B cell (primary cell): Measurements from ENCODE around the gene ADAMTSL5.

ENCODE experiments used
- CTCF ChIP-seq: fragments of 200-600 bp; IDR thresholded peaks from one replicate; pipeline ENCODE4 v1.8.0; 2022; ENCODE audit warnings: antibody characterized with exemption, mild to moderate bottlenecking
- EZH2 ChIP-seq: IDR thresholded peaks from 2 replicates; pipeline ENCODE4 v1.6.1; 2012; ENCODE audit warnings: borderline replicate concordance, low read depth, mild to moderate bottlenecking, moderate library complexity, low read length; ENCODE audit not compliant: insufficient read depth, poor library complexity, severe bottlenecking

DNA sequence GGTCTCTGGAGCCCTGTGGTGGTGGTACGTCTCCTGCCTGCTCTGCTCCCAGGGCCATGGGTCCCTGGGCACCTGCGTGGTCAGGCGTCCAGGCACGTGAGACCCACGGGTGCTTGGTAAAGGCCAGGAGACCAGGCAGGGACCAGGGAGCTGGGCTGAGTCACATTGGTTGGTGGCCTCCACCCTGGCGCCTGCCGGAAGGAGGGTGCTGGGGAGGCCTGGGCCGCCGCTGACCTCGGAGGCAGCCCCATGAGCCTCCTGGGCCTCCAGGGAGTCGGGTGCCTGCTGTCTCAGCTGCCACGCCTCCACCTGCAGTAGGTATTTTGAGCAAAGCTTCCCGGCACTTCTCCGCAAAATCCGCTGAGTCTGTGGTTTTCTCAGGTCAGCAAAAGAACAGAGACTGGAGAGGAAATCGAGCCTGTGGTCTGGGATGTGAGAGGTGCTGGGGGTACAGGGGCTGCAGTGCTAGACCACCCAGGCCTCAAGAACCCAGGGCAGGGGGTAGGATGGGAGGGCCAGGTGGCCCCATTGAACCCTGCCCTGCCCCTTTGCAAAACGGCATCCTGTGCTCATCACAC is 7.5 kb upstream of the ADAMTSL5 start:
- no peak for TF ChIP-seq CTCF
- TF ChIP-seq EZH2, result no peak
